ENCODE data around the gene RTBDN.

The RTBDN gene

GRCh38 chr19:12802267-12803106 is 31.9 kb downstream of the RTBDN start:
- Histone ChIP-seq H3K27me3 (ENCODE audit: control insufficient read depth, low read length) (no peaks in the 10 kb centered on the region), H3K27ac (ENCODE audit: low read depth, low read length) (no peak overlapping the region), H3K4me1 (ENCODE audit: control insufficient read depth, low read length) (peaks cover 34% of the 10 kb centered on the region)

GRCh38 chr19:12801466-12802266 is 32.7 kb downstream of the RTBDN start, which contains the start of the genes PRDX2 and THSD8:
Gene PRDX2, minus strand, starts transcription at chr19:12801800. Its CDS starts 539 bp downstream, at chr19:12801261.
Gene THSD8, plus strand, starts transcription at chr19:12802069. Its CDS starts 3 bp downstream, at chr19:12802072.
- Histone ChIP-seq H3K27me3 (ENCODE audit: control insufficient read depth, low read length) (no peaks in the 10 kb centered on the region), H4K20me1 (ENCODE audit: control insufficient read depth, insufficient read depth, low read depth, low read length) (0 out of 2 replicates have a peak, but pooled peaks cover 3% of the 10 kb centered on the region), H3K79me2 (ENCODE audit: control insufficient read depth, low read length) (peaks cover 23% of the 10 kb centered on the region), H3K4me1 (ENCODE audit: control insufficient read depth, low read length) (peaks cover 29% of the 10 kb centered on the region), H3K36me3 (ENCODE audit: control insufficient read depth, low read length) (peaks cover 16% of the 10 kb centered on the region), H3K4me3 (ENCODE audit: low read length) (peak within 1 kb of the TSS; percentile 74), H3K9me3 (ENCODE audit: control insufficient read depth, insufficient read depth, low read length) (no peaks in the 10 kb centered on the region), H3F3A (ENCODE audit: control insufficient read depth, insufficient read depth) (0 out of 2 replicates have a peak, but pooled peaks cover 6% of the 10 kb centered on the region), H3K9me2 (replicated peaks; ENCODE audit: control insufficient read depth, low read length) (no peaks in the 10 kb centered on the region), H3K4me2 (ENCODE audit: low read length) (peak within 1 kb of the TSS; percentile 66), H3K27ac (ENCODE audit: low read depth, low read length) (0 out of 2 replicates have a peak within 1 kb of the TSS, but pooled peaks have one; percentile 7)
- no peak for TF ChIP-seq EZH2phosphoT487 (IDR thresholded peaks at IDR 0.05; ENCODE audit: borderline replicate concordance, low read length)

More at GRCh38 chr19:12802267-12803106, 31.9 kb downstream of the RTBDN start:
- TF ChIP-seq CTCF (IDR thresholded peaks at IDR 0.05; ENCODE audit: low read depth, low read length, poor library complexity, severe bottlenecking) (no peak), EZH2phosphoT487 (IDR thresholded peaks at IDR 0.05; ENCODE audit: borderline replicate concordance, low read length) (no peak)
- 0 out of 2 replicates have a peak, but pooled peaks cover 3% of the 10 kb centered on the region for H4K20me1 ChIP-seq (ENCODE audit: control insufficient read depth, insufficient read depth, low read depth, low read length)
- H3F3A ChIP-seq (ENCODE audit: control insufficient read depth, insufficient read depth), result no peaks in the 10 kb centered on the region
- H3K4me3 ChIP-seq (ENCODE audit: low read length), result peak overlapping the region; percentile 74
- H3K9me3 ChIP-seq (ENCODE audit: control insufficient read depth, insufficient read depth, low read length), result no peaks in the 10 kb centered on the region
- H3K36me3 ChIP-seq (ENCODE audit: control insufficient read depth, low read length), result peaks cover 18% of the 10 kb centered on the region
- H3K4me2 ChIP-seq (ENCODE audit: low read length), result peak overlapping the region; percentile 66
- no peaks in the 10 kb centered on the region for H3K9me2 ChIP-seq (replicated peaks; ENCODE audit: control insufficient read depth, low read length)
- peaks cover 31% of the 10 kb centered on the region for H3K79me2 ChIP-seq (ENCODE audit: control insufficient read depth, low read length)

- Histone ChIP-seq H3F3A (ENCODE audit: control insufficient read depth, insufficient read depth) (0 out of 2 replicates have a peak, but pooled peaks cover 6% of the 10 kb centered on the region), H3K4me2 (ENCODE audit: low read length) (peak overlapping the region; percentile 66), H3K79me2 (ENCODE audit: control insufficient read depth, low read length) (peaks cover 21% of the 10 kb centered on the region), H3K36me3 (ENCODE audit: control insufficient read depth, low read length) (peaks cover 16% of the 10 kb centered on the region), H3K27ac (ENCODE audit: low read depth, low read length) (0 out of 2 replicates have a peak overlapping the region, but pooled peaks have one; percentile 7), H3K27me3 (ENCODE audit: control insufficient read depth, low read length) (no peaks in the 10 kb centered on the region), H3K9me2 (replicated peaks; ENCODE audit: control insufficient read depth, low read length) (no peaks in the 10 kb centered on the region), H3K4me3 (ENCODE audit: low read length) (peak overlapping the region; percentile 74), H3K9me3 (ENCODE audit: control insufficient read depth, insufficient read depth, low read length) (no peaks in the 10 kb centered on the region), H4K20me1 (ENCODE audit: control insufficient read depth, insufficient read depth, low read depth, low read length) (0 out of 2 replicates have a peak, but pooled peaks cover 3% of the 10 kb centered on the region), H3K4me1 (ENCODE audit: control insufficient read depth, low read length) (peaks cover 33% of the 10 kb centered on the region)
- TF ChIP-seq CTCF (IDR thresholded peaks at IDR 0.05; ENCODE audit: low read depth, low read length, poor library complexity, severe bottlenecking) (peak; percentile 9), EZH2phosphoT487 (IDR thresholded peaks at IDR 0.05; ENCODE audit: borderline replicate concordance, low read length) (no peak)
These were observed 33.4 kb downstream of the RTBDN start for GRCh38 chr19:12800923-12801465.
